DOHH2 (cell line): ENCODE measurements around the gene GJC2.

Experiments
- H3F3A ChIP-seq: fragments of 200-600 bp; sonication (generic), shearing (Covaris generic); 2 replicates; pipeline ENCODE4 v1.6.0; 2016; ENCODE audit warnings: antibody characterized with exemption, mild to moderate bottlenecking; ENCODE audit not compliant: control insufficient read depth, insufficient read depth
- H3K27ac ChIP-seq: fragments of 200-600 bp; sonication (generic); 2 replicates; pipeline ENCODE4 v1.5.1; 2014; ENCODE audit warnings: low read depth, mild to moderate bottlenecking, low read length, moderate library complexity
- H3K27me3 ChIP-seq: fragments of 200-600 bp; sonication (generic); 2 replicates; pipeline ENCODE4 v1.6.1; 2014; ENCODE audit warnings: mild to moderate bottlenecking, low read length, mixed read lengths; ENCODE audit not compliant: control insufficient read depth
- H3K36me3 ChIP-seq: fragments of 200-600 bp; sonication (generic); 2 replicates; pipeline ENCODE4 v1.6.1; 2014; ENCODE audit warnings: mild to moderate bottlenecking, low read length, moderate library complexity, mixed read lengths; ENCODE audit not compliant: control insufficient read depth
- H3K4me1 ChIP-seq: fragments of 200-600 bp; sonication (generic); 2 replicates; pipeline ENCODE4 v1.6.1; 2014; ENCODE audit warnings: mild to moderate bottlenecking, low read length, mixed read lengths; ENCODE audit not compliant: control insufficient read depth
- H3K4me2 ChIP-seq: fragments of 200-600 bp; sonication (generic); 2 replicates; pipeline ENCODE4 v1.6.0; 2014; ENCODE audit warnings: mild to moderate bottlenecking, low read length, moderate library complexity
- H3K4me3 ChIP-seq: fragments of 200-600 bp; sonication (generic); 2 replicates; pipeline ENCODE4 v1.5.1; 2014; ENCODE audit warnings: mild to moderate bottlenecking, low read length, mixed read lengths
- H3K79me2 ChIP-seq: fragments of 200-600 bp; sonication (generic); 2 replicates; pipeline ENCODE4 v1.6.1; 2014; ENCODE audit warnings: mild to moderate bottlenecking, low read length, mixed read lengths; ENCODE audit not compliant: control insufficient read depth
- H3K9me2 ChIP-seq: fragments of 200-600 bp; sonication (generic); replicated peaks from 2 replicates; pipeline ENCODE4 v1.6.1; 2014; ENCODE audit warnings: mild to moderate bottlenecking, low read length, mixed read lengths; ENCODE audit not compliant: control insufficient read depth
- H3K9me3 ChIP-seq: fragments of 200-600 bp; sonication (generic); 2 replicates; pipeline ENCODE4 v1.6.1; 2014; ENCODE audit warnings: antibody characterized with exemption, low read length, mixed read lengths; ENCODE audit not compliant: control insufficient read depth, insufficient read depth
- H4K20me1 ChIP-seq: fragments of 200-600 bp; sonication (generic); 2 replicates; pipeline ENCODE4 v1.6.0; 2014; ENCODE audit warnings: low read depth, mild to moderate bottlenecking, antibody characterized with exemption, low read length, moderate library complexity; ENCODE audit not compliant: control insufficient read depth, insufficient read depth
- CTCF ChIP-seq: fragments of 200-600 bp; sonication (generic); IDR thresholded peaks from one replicate; pipeline ENCODE4 v1.5.1; 2014; ENCODE audit warnings: antibody characterized with exemption, mild to moderate bottlenecking, low read depth, low read length; ENCODE audit not compliant: poor library complexity, severe bottlenecking
- EZH2phosphoT487 ChIP-seq: fragments of 200-600 bp; sonication (generic); IDR thresholded peaks from 2 replicates; pipeline ENCODE4 v1.6.1; 2017; ENCODE audit warnings: borderline replicate concordance, mild to moderate bottlenecking, antibody characterized with exemption, low read length, moderate library complexity, mixed read lengths

Gene GJC2

GRCh38 chr1:228146417-228147150 lies 3.1 kb upstream of the GJC2 start:
- H3K4me3 ChIP-seq = no peak overlapping the region
- H3K4me1 ChIP-seq = peaks cover 28% of the 10 kb centered on the region
- no peak overlapping the region for H3K4me2 ChIP-seq
- no peaks in the 10 kb centered on the region for H3K9me3 ChIP-seq
- no peak overlapping the region for H3K27ac ChIP-seq
- H4K20me1 ChIP-seq = peaks cover 7% of the 10 kb centered on the region; the same call in 1 of the 2 replicates
- TF ChIP-seq EZH2phosphoT487 (no peak), CTCF (no peak)
- H3K9me2 ChIP-seq = no peaks in the 10 kb centered on the region
- H3K27me3 ChIP-seq = no peaks in the 10 kb centered on the region
- H3K36me3 ChIP-seq = peaks cover 13% of the 10 kb centered on the region
- peaks cover 49% of the 10 kb centered on the region for H3K79me2 ChIP-seq
- no peaks in the 10 kb centered on the region for H3F3A ChIP-seq

- no peak overlapping the region for H3K4me2 ChIP-seq
- no peak for TF ChIP-seq EZH2phosphoT487
- TF ChIP-seq CTCF = no peak
- H3F3A ChIP-seq = no peaks in the 10 kb centered on the region
- H3K4me3 ChIP-seq = no peak overlapping the region
- H4K20me1 ChIP-seq = 0 out of 2 replicates have a peak, but pooled peaks cover 4% of the 10 kb centered on the region
- H3K36me3 ChIP-seq = peaks cover 6% of the 10 kb centered on the region
- H3K9me2 ChIP-seq = no peaks in the 10 kb centered on the region
- peaks cover 43% of the 10 kb centered on the region for H3K79me2 ChIP-seq
- H3K9me3 ChIP-seq = no peaks in the 10 kb centered on the region
- no peaks in the 10 kb centered on the region for H3K27me3 ChIP-seq
- peaks cover 22% of the 10 kb centered on the region for H3K4me1 ChIP-seq
- H3K27ac ChIP-seq = no peak overlapping the region
Measured at GRCh38 chr1:228147151-228147693, 2.5 kb upstream of the GJC2 start.

- Histone ChIP-seq H3K79me2 (peaks cover 37% of the 10 kb centered on the region), H3F3A (no peaks in the 10 kb centered on the region), H3K4me3 (no peak overlapping the region), H3K27ac (no peak overlapping the region), H4K20me1 (0 out of 2 replicates have a peak, but pooled peaks cover 4% of the 10 kb centered on the region), H3K4me2 (no peak overlapping the region), H3K9me2 (no peaks in the 10 kb centered on the region), H3K36me3 (peaks cover 4% of the 10 kb centered on the region), H3K27me3 (no peaks in the 10 kb centered on the region), H3K9me3 (no peaks in the 10 kb centered on the region), H3K4me1 (peaks cover 16% of the 10 kb centered on the region)
- no peak for TF ChIP-seq EZH2phosphoT487
Measured at GRCh38 chr1:228147768-228148167, 2.0 kb upstream of the GJC2 start.
